ENCODE measurements around the gene GPRASP2.

GRCh38 chrX:102714994-102715393 is 2.7 kb downstream of the GPRASP2 start:
- TF ChIP-seq CTCF (conservative IDR thresholded peaks at IDR 0.05) = no peak; the same call in 1 of the 2 replicates
- TF ChIP-seq ZFX (IDR thresholded peaks at IDR 0.05) = no peak
